ENCODE data around the gene RNF215.

The RNF215 gene

DNA sequence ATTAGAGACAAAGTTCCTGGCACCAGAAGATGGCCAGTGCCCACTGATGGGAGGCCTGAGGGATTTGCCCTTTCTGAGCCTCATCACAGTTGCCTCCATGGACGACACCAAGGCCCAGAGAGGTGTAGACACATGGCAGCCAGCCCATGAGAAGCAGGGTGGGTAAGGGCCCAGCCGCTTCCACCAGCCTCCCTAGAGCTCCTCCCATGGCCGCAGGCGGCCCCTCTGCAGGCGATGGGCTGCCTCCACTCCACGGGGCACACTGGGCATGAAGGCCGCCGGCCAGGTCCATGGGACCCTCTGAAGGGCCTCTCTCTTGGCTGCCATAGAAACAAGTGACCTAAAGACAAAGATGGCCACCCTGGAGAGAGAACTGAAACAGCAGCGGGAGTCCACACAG, 15.9 kb downstream of the RNF215 start:
- TF ChIP-seq, protein P1, sequence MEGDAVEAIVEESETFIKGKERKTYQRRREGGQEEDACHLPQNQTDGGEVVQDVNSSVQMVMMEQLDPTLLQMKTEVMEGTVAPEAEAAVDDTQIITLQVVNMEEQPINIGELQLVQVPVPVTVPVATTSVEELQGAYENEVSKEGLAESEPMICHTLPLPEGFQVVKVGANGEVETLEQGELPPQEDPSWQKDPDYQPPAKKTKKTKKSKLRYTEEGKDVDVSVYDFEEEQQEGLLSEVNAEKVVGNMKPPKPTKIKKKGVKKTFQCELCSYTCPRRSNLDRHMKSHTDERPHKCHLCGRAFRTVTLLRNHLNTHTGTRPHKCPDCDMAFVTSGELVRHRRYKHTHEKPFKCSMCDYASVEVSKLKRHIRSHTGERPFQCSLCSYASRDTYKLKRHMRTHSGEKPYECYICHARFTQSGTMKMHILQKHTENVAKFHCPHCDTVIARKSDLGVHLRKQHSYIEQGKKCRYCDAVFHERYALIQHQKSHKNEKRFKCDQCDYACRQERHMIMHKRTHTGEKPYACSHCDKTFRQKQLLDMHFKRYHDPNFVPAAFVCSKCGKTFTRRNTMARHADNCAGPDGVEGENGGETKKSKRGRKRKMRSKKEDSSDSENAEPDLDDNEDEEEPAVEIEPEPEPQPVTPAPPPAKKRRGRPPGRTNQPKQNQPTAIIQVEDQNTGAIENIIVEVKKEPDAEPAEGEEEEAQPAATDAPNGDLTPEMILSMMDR (IDR thresholded peaks at IDR 0.05; ENCODE audit: low read depth, low read length, missing control alignments) = no peak
- DNase-seq (ENCODE audit: low read depth) = no peak

DNA sequence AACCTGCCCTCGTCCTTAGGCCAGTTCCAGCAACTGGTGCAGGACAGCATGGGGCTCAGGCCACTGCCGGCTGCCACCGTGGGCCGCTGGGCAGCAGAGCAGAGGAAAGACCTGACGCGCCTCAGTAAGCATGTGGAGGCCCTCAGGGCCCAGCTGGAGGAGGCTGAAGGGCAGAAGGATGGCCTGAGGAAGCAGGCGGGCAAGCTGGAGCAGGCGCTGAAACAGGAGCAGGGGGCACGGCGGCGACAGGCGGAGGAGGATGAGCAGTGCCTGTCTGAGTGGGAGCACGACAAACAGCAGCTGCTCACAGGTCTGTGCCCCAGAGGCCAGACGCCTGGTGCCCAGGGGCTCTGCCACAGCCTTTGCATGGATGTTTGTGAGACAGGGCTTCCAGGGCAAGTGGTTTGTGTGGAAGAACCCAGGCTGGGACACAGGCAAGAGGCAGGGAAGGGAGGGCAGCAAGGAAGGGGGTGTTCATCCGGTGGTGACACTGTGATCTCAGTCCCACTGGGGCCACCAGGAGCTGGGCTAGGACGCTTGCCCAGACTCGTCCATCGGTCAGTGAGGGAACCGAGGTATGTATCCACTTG, 16.5 kb downstream of the RNF215 start:
- H3K4me3 ChIP-seq (ENCODE audit: low read depth, low read length) = no peak overlapping the region
- no peak for DNase-seq (ENCODE audit: low read depth)
- TF ChIP-seq, protein P1 (IDR thresholded peaks at IDR 0.05; ENCODE audit: low read depth, low read length, missing control alignments) = no peak

More for the DNA sequence above, 15.9 kb downstream of the RNF215 start:
- no peak overlapping the region for H3K4me3 ChIP-seq (ENCODE audit: low read depth, low read length)

DNA sequence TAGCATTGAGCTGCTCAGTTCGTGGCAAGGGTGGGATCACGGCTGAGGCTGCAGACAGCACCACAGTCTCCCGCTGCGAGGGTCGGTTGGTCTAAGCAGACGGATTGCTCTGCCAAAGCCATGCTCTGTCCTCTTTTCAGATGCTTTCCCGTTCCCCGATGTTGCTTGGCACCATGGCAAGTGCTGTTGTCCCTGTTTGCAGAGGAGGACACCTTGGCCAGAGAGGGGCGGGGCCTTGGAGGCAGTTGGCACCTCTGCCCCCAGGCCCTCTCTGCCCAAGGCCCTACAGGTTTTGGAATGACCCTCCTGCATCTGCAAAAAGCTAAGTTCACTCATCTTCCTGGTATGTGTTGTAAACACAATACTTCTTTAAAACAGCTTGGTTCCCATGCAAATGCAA, 18.8 kb downstream of the RNF215 start:
- TF ChIP-seq, protein P1 (IDR thresholded peaks at IDR 0.05; ENCODE audit: low read depth, low read length, missing control alignments) = no peak
- no peak overlapping the region for H3K4me3 ChIP-seq (ENCODE audit: low read depth, low read length)
- DNase-seq (ENCODE audit: low read depth) = no peak

DNA sequence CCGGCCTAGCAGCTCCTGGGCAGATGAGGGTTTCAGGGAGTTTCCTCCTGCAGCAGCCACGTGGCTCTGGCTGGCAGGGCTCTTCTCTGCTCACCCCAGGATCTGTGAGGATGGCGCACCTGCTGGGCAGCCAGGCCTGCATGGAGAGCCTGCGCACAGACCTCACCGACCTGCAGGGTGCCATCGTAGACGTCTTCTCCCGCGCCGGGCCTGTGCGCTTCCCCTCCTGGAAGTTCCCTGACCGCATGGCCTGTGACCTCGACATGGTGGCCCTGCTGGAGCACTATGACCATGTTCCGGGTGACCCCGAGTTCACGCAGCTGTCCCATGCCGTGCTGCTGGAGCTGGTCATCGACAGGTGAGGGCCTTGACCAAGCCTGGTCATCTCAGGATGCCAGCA, 21.3 kb downstream of the RNF215 start:
- TF ChIP-seq, protein P1 (IDR thresholded peaks at IDR 0.05; ENCODE audit: low read depth, low read length, missing control alignments) = no peak
- H3K4me3 ChIP-seq (ENCODE audit: low read depth, low read length) = no peak overlapping the region
- no peak for DNase-seq (ENCODE audit: low read depth)

DNA sequence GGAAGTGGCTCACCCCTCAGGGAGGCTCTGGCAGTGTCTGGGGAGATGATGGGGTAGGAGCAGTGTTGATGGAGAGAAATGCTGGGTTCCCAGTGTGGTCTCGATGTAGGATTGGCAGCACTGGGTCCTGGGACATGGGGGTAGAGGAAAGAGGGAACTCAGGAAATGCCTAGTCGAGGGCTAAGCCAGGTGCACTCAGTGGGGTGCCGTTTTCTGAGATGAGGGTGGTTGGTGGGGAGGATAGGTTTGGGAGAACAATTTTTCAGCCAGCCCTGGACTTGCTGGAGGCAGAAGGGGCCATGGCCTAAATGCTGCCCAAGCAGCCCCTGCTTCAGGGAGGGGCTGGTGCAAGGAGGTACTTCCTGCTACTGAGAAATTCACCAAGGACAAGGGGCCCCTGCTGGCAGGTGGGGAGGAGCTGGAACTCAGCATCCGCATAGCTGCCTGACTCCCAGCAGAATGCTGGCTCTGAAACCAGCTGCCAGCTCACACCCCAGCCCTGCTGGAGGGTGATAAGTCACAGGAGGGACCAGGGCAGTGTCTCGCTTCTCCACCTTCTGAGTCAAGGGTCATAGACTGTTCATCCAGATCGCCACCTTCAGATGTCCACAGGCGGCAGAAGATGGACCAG, 24.4 kb downstream of the RNF215 start:
- TF ChIP-seq, protein P1 (IDR thresholded peaks at IDR 0.05; ENCODE audit: low read depth, low read length, missing control alignments) = no peak
- DNase-seq (ENCODE audit: low read depth) = no peak
- H3K4me3 ChIP-seq (ENCODE audit: low read depth, low read length) = no peak overlapping the region

DNA sequence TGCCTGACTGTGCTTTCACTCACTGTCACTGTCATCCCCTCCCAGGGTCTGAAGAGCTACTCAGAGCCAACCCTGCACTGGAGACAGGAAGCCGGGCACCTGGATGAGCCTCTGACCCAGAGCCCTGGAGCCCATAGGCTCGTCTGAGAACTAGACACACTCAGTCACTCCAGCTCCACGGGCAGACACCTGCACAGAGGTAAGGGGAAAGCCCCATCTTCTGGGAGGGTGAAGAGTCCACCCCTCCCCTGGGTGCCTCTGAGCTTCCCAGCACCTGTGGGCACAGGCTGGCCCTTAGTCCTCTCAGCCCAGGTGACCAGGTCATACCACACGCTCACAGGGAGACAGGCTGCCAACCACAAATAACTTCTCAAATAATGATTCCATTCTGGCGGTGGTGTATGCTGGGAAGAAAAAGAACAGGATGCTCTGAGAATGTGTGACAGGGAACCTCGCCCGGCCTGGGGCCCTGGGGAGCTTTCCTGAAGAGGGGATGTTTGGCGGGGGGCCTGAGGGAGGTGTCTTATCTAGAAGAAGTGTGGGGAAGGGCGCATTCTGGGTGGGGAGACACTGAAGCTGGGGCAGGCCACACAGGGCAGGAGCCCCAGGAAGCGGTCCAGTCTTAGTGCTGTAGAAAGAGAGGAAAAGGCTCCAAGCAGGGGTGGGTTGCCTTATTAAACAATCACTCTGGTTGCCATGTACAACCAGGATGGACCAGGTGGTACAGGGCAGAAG, 25.1 kb downstream of the RNF215 start:
- no peak overlapping the region for H3K4me3 ChIP-seq (ENCODE audit: low read depth, low read length)
- TF ChIP-seq, protein P1 (IDR thresholded peaks at IDR 0.05; ENCODE audit: low read depth, low read length, missing control alignments) = no peak
- DNase-seq (ENCODE audit: low read depth) = no peak
